Left renal pelvis (tissue), 4 donors: ENCODE data around the gene CIZ1. TPM values are rescaled to one million over a fixed set of nuclear protein-coding genes. Genes with fewer than 3 reads are reported as not detected.

Source experiments
- DNase-seq, 4 donors: peaks; one replicate each; pipeline ENCODE4 v3.0.0-alpha.2; 2013; ENCODE audit warnings: low read depth in 4 of 4, low spot score in 3 of 4
- polyA plus RNA-seq, 4 donors: library from polyadenylated mRNA; unstranded; fragments of 120-200 nt; gene quantifications; one replicate each; pipeline ENCODE4 v1.2.1, GENCODE V29; 2013; ENCODE audit not compliant: insufficient read length in 4 of 4

Gene CIZ1
- polyA plus RNA-seq, 4 donors: 116 to 160 (median 124) TPM

GRCh38 chr9:128214571-128215490 is 23.5 kb upstream of the CIZ1 start:
- DNase-seq: no peak

- no peak for DNase-seq
These were observed 22.6 kb upstream of the CIZ1 start for GRCh38 chr9:128213746-128214497.

GRCh38 chr9:128211981-128212281 is 20.6 kb upstream of the CIZ1 start:
- DNase-seq: no peak

GRCh38 chr9:128211186-128211980 is 20.0 kb upstream of the CIZ1 start:
- no peak for DNase-seq

GRCh38 chr9:128208946-128209669 is 17.7 kb upstream of the CIZ1 start:
- DNase-seq: no peak

- DNase-seq: no peak
These were observed 17.0 kb upstream of the CIZ1 start for GRCh38 chr9:128208386-128208785.

GRCh38 chr9:128206916-128207910 is 15.8 kb upstream of the CIZ1 start:
- no peak for DNase-seq

- no peak for DNase-seq
These were observed 15.1 kb upstream of the CIZ1 start for GRCh38 chr9:128206484-128206883.

GRCh38 chr9:128205296-128205944 is 14.0 kb upstream of the CIZ1 start:
- no peak for DNase-seq

- no peak for DNase-seq
These were observed 13.5 kb upstream of the CIZ1 start for GRCh38 chr9:128204858-128205257.

GRCh38 chr9:128203707-128204551 is 12.6 kb upstream of the CIZ1 start:
- DNase-seq: no peak

GRCh38 chr9:128203024-128203706 is 11.8 kb upstream of the CIZ1 start, which contains the start of gene DNM1:
Gene DNM1 (plus strand): TSS chr9:128203379. CDS start chr9:128203471, 92 bp downstream.
- no peak for DNase-seq

- no peak for DNase-seq
These were observed 11.3 kb upstream of the CIZ1 start for GRCh38 chr9:128202648-128203023.

- DNase-seq: no peak
These were observed 10.3 kb upstream of the CIZ1 start for GRCh38 chr9:128201441-128202369.

- no peak for DNase-seq
These were observed 2.2 kb upstream of the CIZ1 start for GRCh38 chr9:128193469-128194096.
